ENCODE results near the gene TGFA.
A peak's percentile ranks its signal among the peaks of the same experiment; 100 is the strongest.

The TGFA gene

GRCh38 chr2:70526126-70526525 lies 27.5 kb downstream of the TGFA start:
- TF ChIP-seq TEAD4 (IDR thresholded peaks at IDR 0.05) = no peak
- TF ChIP-seq MAX (IDR thresholded peaks at IDR 0.05) = no peak
- TF ChIP-seq USF1 (IDR thresholded peaks at IDR 0.05) = no peak
- no peak for TF ChIP-seq YY1 (IDR thresholded peaks at IDR 0.05; ENCODE audit: low read depth)
- TF ChIP-seq TAF1 (IDR thresholded peaks at IDR 0.05; ENCODE audit: low read depth) = no peak
- TF ChIP-seq TCF12 (IDR thresholded peaks at IDR 0.05; ENCODE audit: low read depth) = no peak
- TF ChIP-seq FOXM1 (IDR thresholded peaks at IDR 0.05; ENCODE audit: borderline replicate concordance, low read depth) = no peak
- no peak for TF ChIP-seq REST (IDR thresholded peaks at IDR 0.05; ENCODE audit: low read depth)
- TF ChIP-seq CREB1 (IDR thresholded peaks at IDR 0.05; ENCODE audit: low read depth) = no peak
- no peak for TF ChIP-seq NFIC (IDR thresholded peaks at IDR 0.05)
- TF ChIP-seq EGR1 (IDR thresholded peaks at IDR 0.05) = no peak
- TF ChIP-seq RAD21 (IDR thresholded peaks at IDR 0.05; ENCODE audit: low read depth) = no peak
- no peak for TF ChIP-seq ZBTB7A (IDR thresholded peaks at IDR 0.05; ENCODE audit: low read depth)
- no peak for TF ChIP-seq CEBPB (IDR thresholded peaks at IDR 0.05)
- TF ChIP-seq EP300 (IDR thresholded peaks at IDR 0.05; ENCODE audit: borderline replicate concordance) = no peak

GRCh38 chr2:70525032-70525431 lies 28.6 kb downstream of the TGFA start:
- TF ChIP-seq MAX (IDR thresholded peaks at IDR 0.05) (peak; percentile 35; the same call in 1 of the 2 replicates), NFIC (IDR thresholded peaks at IDR 0.05) (peak; percentile 95), EP300 (IDR thresholded peaks at IDR 0.05; ENCODE audit: borderline replicate concordance) (peak; percentile 81; the same call in 1 of the 2 replicates), FOXM1 (IDR thresholded peaks at IDR 0.05; ENCODE audit: borderline replicate concordance, low read depth) (0 out of 2 replicates have a peak, but pooled peaks have one; percentile 32), ZBTB7A (IDR thresholded peaks at IDR 0.05; ENCODE audit: low read depth) (no peak), TEAD4 (IDR thresholded peaks at IDR 0.05) (peak; percentile 61), USF1 (IDR thresholded peaks at IDR 0.05) (no peak), TCF12 (IDR thresholded peaks at IDR 0.05; ENCODE audit: low read depth) (peak; percentile 77)

GRCh38 chr2:70523996-70524965 lies 29.3 kb downstream of the TGFA start:
- TF ChIP-seq MAX (IDR thresholded peaks at IDR 0.05) (peak; percentile 78), TAF1 (IDR thresholded peaks at IDR 0.05; ENCODE audit: low read depth) (no peak), ZBTB7A (IDR thresholded peaks at IDR 0.05; ENCODE audit: low read depth) (peak; percentile 63; the same call in 1 of the 2 replicates), TEAD4 (IDR thresholded peaks at IDR 0.05) (peak; percentile 95), CEBPB (IDR thresholded peaks at IDR 0.05) (peak; percentile 49; the same call in 1 of the 2 replicates), NFIC (IDR thresholded peaks at IDR 0.05) (peak; percentile 96), REST (IDR thresholded peaks at IDR 0.05; ENCODE audit: low read depth) (no peak), TCF12 (IDR thresholded peaks at IDR 0.05; ENCODE audit: low read depth) (peak; percentile 92), RAD21 (IDR thresholded peaks at IDR 0.05; ENCODE audit: low read depth) (no peak), YY1 (IDR thresholded peaks at IDR 0.05; ENCODE audit: low read depth) (no peak), CREB1 (IDR thresholded peaks at IDR 0.05; ENCODE audit: low read depth) (no peak), USF1 (IDR thresholded peaks at IDR 0.05) (no peak), EGR1 (IDR thresholded peaks at IDR 0.05) (no peak), EP300 (IDR thresholded peaks at IDR 0.05; ENCODE audit: borderline replicate concordance) (peak; percentile 84), FOXM1 (IDR thresholded peaks at IDR 0.05; ENCODE audit: borderline replicate concordance, low read depth) (peak; percentile 62; the same call in 1 of the 2 replicates)

GRCh38 chr2:70523672-70523995 lies 30.0 kb downstream of the TGFA start:
- TF ChIP-seq MAX (IDR thresholded peaks at IDR 0.05) = no peak
- no peak for TF ChIP-seq TEAD4 (IDR thresholded peaks at IDR 0.05)
- no peak for TF ChIP-seq ZBTB7A (IDR thresholded peaks at IDR 0.05; ENCODE audit: low read depth)
- no peak for TF ChIP-seq USF1 (IDR thresholded peaks at IDR 0.05)
- no peak for TF ChIP-seq EGR1 (IDR thresholded peaks at IDR 0.05)
- no peak for TF ChIP-seq YY1 (IDR thresholded peaks at IDR 0.05; ENCODE audit: low read depth)
- TF ChIP-seq NFIC (IDR thresholded peaks at IDR 0.05) = no peak
